A204.1 (cell line): ENCODE data around the gene MISP3.
"Not testable (repeated sequence)": the region's sequence is repeated elsewhere in the genome, so short reads cannot be mapped to it uniquely, and the experiment has no call there.

Experiments
- FAIRE-seq: peaks from 2 replicates; lab custom pipeline; 2012; peaks lifted over from hg19 to GRCh38; lab: Jason Lieb, UNC

Gene MISP3

DNA sequence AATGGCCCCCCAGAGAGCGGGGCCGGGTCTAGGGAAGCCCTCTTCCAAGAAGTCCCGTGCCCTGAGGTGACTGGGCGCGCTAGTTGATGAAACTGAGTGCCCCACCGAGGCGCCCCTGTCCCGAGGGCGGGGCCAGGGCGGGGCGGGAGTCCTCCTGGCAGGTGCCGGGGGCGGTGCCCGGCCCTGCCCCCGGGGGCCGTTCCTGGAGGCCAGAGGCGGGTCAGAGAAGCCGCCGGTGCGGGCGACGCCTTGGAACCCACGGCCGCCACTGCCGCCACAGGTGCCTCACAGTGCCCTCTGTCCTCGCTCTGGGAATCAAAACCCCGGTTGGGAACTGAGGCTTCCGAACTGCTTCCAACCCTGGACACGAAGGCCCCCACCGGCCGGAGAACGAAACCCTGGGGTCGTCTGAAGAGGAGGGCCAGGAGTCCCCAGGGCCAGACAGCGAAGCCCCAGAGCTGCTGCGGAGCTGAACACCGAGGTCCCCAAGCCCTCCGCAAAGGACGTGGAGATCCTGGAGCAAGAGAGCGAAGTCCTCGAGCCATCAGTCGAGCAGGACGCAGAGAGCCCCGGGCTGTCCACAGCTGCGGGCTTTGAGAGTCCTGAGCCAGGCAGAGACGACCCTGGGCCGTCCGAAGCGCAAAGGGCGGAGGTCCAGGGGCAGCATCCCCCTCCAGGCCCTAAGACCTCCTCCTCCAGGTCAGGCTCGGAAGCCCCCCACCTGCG lies at the start of gene MISP3:
Gene MISP3, plus strand, starts transcription at position 252 of the 726 bp plus-strand sequence. CDS start 524 bp downstream, outside the sequence.
- no peak for FAIRE-seq

DNA sequence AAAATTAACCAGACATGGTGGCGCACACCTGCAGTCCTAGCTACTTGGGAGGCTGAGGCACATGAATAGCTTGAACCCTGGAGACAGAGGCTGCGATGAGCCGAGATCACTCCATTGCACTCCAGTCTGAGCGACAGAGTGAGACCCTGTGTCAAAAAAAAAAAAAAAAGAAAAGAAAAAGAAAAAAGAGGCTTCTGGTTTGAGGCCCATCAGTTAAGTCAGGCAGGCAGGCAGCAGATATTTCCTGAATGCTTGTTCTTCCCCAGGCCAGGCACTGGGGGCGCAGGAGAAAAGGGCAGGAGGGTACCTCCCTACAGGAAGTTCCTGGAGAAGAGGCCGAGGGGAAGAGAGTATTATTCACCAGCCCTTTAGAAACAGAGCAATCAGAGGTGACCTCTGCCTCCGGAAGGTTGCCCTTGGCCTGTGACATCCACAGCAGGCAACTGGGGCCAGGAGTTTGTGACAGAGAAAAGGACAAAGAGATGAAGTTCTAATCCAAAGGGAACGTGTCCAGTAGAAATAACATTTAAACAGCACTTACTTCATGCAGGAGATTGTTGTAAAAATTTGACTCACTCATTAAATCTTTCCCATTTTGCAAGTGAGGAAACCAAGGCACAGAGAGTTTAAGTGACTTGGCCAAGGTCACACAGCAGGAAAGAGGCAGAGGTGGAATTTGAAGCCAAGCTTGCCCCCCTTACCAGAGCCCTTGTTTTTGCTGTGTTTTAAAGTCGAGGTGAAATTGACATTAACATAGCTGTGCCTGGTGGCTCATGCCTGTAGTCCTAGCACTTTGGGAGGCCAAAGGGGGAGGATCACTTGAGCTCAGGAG lies 49.0 kb upstream of the MISP3 start:
- FAIRE-seq, result peak; percentile 27

DNA sequence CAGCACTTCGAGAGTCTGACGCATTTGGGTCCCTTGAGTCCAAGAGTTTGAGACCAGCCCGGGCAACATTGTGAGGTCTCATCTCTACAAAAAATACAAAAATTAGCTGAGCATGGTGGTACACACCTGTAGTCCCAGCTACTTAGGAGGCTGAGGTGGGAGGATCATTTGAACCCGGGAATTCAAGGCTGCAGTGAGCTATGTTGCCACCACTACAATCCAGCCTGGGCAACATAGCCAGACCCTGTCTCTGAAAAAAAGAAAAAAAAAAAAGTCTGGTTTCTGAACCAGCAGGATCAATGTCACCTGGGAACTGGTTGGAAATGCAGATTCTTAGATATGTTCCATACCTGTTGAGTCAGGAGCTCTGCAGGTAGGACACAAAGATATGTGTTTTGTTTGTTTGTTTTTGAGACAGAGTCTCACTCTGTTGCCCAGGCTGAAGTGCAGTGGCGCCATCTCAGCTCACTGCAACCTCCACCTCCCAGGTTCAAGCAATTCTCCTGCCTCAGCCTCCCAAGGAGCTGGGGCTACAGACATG lies 45.9 kb upstream of the MISP3 start:
- FAIRE-seq, result not testable (repeated sequence)

DNA sequence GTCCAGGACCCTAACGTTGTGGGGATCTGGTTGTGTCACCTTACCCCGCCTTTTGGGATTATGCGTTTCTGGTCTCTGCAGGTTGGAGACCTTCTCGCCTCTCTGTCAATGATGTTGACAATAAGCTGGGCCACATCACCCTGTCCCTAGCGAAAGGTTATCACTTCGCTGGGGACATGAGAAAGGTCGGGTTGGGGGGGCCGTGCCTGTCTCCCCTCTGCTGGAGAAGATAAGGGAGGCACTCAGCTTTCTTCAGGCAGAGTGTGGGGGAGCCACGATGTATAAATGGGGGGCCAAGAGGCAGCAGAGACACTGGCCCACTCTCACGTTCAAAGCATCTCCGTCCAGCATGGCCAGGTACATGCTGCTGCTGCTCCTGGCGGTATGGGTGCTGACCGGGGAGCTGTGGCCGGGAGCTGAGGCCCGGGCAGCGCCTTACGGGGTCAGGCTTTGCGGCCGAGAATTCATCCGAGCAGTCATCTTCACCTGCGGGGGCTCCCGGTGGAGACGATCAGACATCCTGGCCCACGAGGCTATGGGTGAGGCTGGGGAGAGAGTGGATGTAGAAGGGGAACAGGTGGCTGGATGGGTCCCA lies 44.6 kb upstream of the MISP3 start, which contains the start of gene RLN3:
Gene RLN3, plus strand, starts transcription at position 293 of the 595 bp plus-strand sequence. Its CDS starts 57 bp downstream, at position 350.
- FAIRE-seq, result no peak

DNA sequence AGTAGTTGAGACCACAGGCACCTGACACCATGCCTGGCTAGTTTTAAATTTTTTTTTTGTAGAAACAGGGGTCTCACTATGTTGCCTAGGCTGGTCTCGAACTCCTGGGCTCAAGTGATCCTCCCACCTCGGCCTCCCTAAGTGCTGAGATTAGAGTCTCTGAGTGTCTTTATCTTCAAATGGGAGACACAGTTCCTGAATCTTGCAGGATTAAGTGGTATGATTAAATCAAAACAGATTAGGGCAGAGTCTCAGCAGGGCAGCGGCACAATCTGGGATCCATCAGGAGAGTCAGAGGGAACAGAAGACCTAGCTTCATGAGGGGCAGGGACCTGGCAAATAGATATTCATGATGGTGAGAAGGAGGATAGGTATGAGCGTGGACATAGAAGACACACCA lies 43.7 kb upstream of the MISP3 start:
- FAIRE-seq, result no peak

DNA sequence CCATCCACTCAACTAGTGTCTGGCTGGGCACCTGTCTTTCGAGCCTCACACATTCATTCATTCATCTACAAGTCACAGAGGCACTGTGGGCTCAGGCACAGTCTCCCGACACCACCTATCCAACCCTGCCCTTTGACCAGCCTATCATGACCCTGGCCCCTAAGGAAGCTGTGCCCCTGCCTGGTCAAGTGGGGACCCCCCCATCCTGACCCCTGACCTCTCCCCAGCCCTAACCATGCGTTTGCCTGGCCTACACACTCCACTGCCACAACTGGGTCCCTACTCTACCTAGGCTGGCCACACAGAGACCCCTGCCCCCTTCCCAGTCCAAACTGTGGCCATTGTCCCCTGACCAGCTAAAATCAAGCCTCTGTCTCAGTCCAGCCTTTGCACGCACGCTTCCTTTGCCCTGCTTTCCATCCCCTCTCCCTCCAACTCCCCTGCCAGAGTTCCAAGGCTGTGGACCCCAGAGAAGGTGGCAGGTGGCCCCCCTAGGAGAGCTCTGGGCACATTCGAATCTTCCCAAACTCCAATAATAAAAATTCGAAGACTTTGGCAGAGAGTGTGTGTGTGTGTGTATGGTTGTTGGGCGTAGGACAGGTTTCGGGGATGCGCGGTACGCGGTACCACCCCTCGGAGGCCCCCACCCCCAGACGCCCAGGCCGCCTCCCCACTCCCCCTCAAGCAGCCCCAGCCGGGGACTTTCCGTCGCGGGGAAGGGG lies 41.4 kb upstream of the MISP3 start:
- no peak for FAIRE-seq

DNA sequence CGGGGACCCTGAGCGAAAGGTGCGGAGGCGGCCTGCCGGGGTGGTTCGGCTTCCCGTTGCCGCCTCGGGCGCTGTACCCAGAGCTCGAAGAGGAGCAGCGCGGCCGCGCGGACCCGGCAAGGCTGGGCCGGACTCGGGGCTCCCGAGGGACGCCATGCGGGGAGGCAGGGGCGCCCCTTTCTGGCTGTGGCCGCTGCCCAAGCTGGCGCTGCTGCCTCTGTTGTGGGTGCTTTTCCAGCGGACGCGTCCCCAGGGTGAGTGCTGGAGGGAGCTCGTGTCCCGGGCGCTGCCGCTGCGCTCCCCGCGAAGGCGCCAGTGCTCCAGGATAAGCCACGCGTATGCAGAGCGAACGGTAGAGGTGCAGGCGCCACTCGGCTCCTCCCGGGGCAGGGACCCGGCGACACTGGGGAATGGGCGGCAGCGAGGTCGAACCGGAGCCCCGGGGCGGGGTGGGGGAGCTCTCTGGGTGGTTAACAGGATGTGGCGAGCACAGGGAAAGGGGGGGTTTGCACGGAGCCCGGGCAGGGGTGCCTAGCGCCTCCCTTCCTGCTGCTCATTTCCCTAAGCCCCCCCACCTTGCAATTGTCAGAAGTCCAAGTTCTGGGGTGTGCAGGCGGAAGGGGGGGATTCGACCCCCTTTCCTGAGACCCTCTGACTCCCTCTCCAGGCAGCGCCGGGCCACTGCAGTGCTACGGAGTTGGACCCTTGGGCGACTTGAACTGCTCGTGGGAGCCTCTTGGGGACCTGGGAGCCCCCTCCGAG lies 40.7 kb upstream of the MISP3 start, which contains the start of gene IL27RA:
Gene IL27RA, plus strand, starts transcription at position 44 of the 762 bp plus-strand sequence. Its CDS starts 111 bp downstream, at position 155.
- no peak for FAIRE-seq

DNA sequence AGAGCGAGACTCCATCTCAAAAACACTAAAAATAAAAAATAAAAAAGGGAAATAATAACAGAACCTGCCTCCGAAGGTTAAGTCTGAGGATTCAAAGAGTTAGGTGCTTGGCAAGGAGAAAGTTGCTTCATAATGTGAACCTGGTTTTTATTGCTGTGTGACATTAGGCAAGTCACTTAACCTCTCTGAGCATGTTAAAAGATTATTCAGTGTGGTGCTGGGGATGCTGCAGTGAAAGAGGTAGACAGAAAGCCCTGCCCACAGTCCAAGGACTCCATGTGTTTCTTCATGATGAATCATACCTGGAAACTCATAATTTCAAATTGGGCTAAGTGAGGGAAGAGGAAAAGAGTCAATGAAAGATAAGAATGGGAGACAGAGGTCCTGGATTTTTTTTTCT lies 38.6 kb upstream of the MISP3 start:
- FAIRE-seq, result no peak

DNA sequence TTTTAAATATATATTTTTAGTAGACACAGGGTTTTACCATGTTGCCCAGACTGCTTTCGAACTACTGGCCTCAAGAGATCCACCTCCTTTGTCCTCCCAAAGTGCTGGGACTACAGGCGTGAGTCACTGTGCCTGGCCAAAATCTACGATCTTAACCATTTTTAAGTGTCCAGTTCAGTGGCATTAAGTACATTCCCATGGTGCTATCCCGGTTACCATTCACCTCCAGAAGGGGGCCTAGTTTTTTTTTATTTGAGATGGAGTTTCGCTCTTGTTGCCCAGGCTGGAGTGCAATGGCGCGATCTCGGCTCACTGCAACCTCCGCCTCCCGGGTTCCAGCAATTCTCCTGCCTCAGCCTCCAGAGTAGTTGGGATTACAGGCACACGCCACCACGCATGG lies 37.4 kb upstream of the MISP3 start:
- FAIRE-seq, result not testable (repeated sequence)

DNA sequence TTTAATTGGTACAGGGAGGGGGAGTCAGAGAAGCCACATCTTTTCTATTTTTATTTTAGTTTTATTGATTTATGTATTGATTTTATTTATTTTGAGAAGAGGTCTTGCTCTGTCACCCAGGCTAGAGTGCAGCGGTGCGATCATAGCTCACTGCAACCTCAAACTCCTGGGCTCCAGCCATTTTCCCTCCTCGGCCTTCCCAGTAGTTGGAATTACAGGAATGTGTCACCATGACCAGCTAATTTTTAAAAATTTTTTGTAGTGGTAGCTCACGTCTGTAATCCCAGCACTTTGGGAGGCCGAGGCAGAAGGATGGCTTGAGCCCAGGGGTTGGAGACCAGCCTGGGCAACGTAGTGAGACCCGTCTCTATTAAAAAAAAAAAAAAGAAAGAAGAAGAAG lies 36.9 kb upstream of the MISP3 start:
- no peak for FAIRE-seq

DNA sequence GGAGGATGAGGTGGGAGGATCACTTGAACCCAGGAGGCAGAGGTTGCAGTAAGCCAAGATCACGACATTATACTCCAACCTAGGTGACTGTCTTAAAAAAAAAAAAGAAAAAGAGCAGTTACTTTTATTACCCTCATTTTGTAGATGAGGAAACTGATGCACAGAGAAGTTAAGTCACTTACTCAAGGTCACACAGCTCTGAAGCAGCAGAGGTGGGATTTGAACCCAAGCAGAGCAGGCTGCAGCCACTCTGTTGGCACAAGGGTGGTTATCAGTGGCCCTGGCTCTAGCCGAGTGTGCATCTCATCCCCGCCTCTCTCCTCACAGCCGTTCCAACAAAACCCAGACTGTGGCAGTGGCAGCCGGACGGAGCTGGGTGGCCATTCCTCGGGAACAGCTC lies 33.4 kb upstream of the MISP3 start:
- FAIRE-seq, result no peak

DNA sequence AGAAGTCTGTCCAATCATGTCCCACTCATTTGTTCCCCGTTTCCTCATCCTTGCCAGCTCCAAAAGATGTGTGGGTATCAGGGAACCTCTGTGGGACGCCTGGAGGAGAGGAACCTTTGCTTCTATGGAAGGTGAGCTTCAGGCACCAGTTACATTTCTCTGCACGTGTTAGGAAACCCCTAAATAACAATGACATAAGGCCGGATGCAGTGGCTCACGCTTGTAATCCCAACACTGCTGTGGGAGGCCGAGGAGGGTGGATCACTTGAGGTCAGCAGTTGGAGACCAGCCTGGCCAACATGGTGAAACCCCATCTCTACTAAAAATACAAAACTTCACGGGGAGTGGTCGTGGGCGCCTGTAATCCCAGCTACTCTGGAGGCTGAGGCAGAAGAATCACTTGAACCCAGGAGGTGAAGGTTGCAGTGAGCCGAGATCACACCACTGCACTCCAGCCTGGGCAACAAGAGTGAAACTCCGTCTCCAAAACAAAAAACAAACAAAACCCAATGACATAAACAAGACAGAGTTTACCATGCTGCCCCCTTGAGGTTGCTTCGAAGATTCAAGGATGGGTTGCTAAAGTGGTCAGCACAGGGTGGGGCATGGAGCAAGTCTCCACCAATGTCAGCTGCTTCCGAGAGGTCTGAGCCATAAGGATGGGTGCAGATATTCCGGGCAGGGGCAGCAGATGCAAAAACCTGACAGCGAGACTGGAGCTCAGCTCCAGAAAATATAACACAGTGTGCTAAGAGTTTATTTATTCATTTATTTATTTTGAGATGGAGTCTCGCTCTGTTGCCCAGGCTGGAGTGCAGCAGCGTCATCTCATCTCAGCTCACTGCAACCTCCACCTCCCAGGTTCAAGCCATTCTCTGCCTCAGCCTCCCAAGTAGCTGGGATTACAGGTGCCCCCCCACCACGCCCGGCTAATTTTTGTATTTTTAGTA lies 29.7 kb upstream of the MISP3 start:
- FAIRE-seq, result not testable (repeated sequence)

DNA sequence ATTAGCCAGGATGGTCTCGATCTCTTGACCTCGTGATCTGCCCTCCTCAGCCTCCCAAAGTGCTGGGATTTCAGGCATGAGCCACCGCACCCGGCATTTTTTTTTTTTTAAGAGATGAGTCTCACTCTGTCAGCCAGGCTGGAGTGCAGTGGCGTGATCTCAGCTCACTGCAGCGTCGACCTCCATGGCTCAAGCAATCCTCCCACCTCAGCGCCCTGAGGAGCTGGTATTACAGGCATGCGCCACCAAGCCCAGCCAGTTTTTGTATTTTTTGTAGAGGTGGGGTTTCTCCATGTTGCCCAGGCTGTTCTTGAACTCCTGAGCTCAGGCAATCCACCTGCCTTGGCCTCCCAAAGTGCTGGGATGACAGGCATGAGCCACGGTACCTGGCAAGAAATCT lies 24.7 kb upstream of the MISP3 start:
- not testable (repeated sequence) for FAIRE-seq

DNA sequence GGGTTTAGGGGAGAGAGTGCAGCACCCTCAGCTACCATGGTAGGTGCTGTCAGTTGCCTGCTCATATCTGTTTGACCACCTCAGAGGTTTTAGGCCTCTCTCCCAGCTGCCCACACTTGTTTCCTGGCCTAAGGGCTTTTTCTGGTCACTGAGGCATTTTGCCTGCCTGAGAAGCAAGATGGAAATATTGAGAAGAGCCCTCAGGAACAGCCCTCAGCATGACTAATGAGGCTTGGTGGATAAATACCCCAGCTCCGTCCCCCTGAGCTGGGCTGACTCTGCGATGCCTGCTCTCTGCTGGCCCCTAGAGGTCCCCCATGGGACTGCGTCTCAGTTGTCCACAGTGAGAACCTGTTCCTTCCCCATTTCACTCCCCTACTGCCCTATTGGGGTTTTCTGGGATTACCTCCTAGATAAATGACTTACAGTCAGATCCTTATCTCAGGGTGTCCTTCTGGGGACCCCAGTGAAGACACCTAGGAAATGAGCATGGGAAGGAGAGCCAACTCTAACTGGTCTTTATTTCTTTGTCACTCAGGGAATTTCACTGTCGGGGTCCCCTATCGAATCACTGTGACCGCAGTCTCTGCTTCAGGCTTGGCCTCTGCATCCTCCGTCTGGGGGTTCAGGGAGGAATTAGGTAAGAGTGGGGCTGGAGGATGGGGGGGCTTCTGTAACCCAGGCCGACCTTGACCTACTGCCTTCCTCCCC lies 24.0 kb upstream of the MISP3 start:
- no peak for FAIRE-seq

DNA sequence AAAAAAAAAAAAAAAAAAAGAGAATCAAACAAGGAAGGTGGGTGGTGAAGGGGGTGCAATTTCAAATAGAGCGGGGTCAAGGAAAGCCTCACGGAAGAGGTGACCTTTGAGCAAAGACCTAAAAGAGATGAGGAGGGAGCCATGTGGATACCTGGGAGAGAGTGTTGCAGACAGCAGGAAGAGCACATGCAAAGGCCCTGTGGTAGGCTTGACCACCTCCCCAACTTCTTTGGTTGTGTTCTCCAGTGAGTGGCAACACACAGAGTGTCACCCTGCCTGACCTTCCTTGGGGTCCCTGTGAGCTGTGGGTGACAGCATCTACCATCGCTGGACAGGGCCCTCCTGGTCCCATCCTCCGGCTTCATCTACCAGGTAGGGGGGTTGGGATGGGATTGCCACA lies 22.1 kb upstream of the MISP3 start:
- no peak for FAIRE-seq

DNA sequence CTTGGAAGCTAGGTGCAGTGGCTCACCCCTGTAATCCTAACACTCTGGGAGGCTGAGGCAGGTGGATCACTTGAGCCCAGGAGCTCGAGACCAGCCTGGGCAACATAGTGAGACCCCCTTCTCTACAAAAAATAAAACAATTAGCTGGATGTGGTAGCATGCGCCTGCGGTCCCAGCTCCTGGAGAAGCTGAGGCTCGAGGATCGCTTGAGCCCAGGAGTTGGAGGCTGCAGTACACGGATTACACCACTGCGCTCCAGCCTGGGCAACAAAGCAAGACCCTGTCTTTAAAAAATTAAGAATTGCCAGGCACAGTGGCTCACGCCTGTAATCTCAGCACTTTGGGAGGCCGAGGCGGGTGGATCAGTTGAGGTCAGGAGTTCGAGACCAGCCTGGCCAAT lies 21.6 kb upstream of the MISP3 start:
- not testable (repeated sequence) for FAIRE-seq

DNA sequence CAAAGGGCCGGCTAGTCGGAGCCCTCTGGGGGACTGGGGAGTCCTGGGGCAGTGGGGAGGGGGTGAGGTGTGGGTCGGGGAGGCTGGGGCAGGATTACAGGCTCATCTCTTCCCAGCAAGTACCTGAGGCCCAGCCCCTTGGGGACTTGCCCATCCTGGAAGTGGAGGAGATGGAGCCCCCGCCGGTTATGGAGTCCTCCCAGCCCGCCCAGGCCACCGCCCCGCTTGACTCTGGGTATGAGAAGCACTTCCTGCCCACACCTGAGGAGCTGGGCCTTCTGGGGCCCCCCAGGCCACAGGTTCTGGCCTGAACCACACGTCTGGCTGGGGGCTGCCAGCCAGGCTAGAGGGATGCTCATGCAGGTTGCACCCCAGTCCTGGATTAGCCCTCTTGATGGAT lies 20.6 kb upstream of the MISP3 start:
- no peak for FAIRE-seq

DNA sequence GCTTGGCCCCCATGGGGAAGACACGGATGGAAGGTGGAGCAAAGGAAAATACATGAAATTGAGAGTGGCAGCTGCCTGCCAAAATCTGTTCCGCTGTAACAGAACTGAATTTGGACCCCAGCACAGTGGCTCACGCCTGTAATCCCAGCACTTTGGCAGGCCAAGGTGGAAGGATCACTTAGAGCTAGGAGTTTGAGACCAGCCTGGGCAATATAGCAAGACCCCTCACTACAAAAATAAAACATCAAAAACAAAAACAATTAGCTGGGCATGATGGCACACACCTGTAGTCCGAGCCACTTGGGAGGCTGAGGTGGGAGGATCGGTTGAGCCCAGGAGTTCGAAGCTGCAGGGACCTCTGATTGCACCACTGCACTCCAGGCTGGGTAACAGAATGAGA lies 20.1 kb upstream of the MISP3 start:
- no peak for FAIRE-seq

DNA sequence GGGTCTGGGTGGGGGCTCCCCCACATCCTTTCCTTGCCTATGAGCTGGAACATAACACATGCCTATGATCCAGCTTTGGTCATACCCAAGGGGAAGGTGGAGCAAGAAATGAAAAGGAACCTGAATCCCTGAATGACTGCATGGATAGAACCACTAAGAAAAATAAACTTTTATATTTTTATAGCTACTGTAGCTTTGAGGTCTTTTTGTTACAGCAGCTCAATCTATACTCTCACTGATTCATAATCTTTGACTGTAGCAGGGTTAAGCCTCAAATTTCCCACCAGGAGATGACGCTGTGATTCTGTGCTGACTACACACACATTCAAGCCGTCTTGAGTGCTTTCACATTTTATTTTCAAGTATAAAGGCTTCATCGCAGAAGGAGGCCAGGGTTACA lies 19.6 kb upstream of the MISP3 start:
- FAIRE-seq, result no peak
